ENCODE results near the gene C20orf173.

GRCh38 chr20:35511814-35512420, 17.5 kb downstream of the C20orf173 start:
- TF ChIP-seq POLR2A (IDR thresholded peaks at IDR 0.05) (no peak), POLR2AphosphoS5 (IDR thresholded peaks at IDR 0.05) (no peak)

Data from breast epithelium (tissue), 3 donors.